GM19025 (cell line): ENCODE results near the gene VASH1.

Experiments used
- ATAC-seq: cut with Tn5 transposase; IDR thresholded peaks from one replicate; pipeline ENCODE4 v1.9.1; 2021; ENCODE audit warnings: mild to moderate bottlenecking, low read depth, moderate library complexity; ENCODE audit not compliant: unreplicated experiment

VASH1 gene

DNA sequence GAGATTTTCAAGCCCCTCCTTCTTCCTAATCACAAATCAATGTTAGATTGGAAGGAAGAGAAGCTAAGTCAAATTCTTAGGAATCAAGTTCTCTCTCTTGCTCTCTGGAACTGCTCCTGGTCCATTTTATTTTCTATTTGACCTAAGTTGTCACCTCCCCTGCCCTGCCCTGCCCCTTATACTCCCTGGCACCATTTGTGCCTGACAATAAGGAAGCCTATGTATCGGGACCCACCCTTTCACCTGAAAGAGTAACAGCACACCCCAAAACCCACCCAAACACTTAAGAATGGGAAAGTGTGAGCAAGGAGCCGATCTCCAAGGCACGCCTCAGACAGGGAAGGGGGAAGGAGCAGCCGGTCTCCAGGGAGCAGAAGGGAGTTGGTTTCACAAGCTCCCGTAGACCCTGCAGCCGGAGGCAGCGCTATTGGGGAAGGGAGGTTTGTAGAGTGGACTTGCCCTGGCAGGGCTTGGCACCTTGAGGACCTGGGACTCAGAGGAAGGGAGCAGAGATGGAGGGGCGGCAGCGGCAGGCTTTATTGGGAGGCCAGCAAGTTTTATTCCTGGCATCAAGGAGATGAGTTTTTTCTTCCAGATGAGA lies 66.5 kb downstream of the VASH1 start:
- no peak for ATAC-seq

DNA sequence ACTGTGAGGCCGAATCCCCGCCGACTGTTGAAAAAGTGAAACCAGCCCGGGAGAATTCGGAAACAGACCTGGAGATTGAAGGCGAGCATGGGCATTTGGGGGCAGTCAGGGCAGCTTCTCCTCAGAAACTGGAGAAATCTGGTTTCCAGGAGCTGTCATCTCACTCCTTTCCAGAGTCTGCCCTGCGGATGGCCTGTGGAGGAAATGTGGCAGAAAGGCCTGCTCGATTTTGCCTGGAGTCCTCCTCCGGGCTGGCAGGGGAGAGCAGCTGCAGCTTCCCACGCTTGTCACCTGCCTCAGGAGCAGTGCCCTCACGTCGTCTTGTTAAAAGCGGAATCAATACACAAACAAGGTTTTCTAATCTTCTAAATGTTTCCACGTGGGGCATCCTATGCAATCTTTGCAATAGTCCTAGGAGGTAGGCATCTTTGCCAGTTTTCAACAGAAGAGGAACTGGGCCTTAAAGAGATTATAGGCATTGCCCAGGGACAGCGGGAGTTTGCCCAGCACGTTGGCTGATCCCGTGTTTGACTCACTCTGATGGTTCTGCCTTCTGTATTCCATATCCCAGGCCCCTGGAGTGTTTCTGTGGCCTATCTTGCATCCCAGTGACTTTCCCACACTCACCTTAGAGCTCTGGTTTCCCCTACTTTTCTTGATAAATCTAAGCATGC lies 67.2 kb downstream of the VASH1 start:
- no peak for ATAC-seq

DNA sequence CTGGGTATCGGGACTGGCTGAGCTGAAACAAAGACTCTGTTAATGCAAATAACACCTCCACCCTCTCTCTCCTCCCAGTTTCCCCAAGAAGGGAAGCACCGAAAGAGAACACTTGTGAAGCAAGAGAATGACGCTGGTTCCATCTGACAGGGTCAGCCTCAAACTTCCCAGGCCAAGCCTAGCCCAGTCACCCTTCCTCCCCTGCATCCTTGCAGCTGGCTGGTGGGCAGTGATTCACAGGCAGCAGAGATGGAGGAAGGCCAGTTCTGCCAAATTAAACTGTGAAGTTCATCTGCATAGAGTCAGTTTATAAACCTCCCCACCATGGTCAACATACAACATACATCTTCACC lies 67.7 kb downstream of the VASH1 start:
- ATAC-seq = no peak

DNA sequence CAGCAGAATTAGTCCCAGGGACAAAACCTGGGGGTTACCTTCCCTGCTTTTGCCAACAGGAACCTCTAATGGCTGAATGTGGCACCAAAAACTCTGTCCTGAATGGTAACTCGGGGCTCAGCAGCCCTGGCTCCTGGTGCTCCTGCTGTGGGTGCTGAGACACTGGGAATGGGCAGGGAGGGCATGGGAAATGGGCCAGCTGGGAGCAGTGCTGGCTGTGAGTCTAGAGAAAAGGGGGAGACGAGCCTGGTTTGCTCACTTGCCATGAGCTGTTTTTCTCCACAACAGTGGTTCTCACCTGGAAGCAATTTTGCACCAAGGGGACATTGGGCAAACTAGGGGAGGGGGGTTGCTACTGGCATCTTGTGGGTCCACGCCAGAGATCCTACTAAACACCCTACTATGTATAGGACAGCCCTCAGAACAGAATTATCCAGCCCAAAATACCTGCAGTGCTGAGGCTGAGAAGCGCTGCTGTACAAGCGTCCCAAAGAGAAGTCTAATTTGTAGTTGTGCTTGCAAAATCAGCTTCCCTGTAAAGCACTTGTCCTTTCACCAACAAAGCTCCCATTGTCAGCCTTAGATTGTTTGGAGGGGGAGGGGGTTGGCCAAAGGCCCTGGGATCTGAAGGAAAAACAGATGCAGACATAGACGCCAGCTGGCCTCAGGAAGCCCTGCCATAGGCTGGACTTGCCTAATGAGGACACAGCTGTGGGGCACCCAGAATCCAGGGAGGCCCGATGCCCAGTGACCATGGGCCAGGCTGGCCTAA lies 68.6 kb downstream of the VASH1 start:
- ATAC-seq = no peak

DNA sequence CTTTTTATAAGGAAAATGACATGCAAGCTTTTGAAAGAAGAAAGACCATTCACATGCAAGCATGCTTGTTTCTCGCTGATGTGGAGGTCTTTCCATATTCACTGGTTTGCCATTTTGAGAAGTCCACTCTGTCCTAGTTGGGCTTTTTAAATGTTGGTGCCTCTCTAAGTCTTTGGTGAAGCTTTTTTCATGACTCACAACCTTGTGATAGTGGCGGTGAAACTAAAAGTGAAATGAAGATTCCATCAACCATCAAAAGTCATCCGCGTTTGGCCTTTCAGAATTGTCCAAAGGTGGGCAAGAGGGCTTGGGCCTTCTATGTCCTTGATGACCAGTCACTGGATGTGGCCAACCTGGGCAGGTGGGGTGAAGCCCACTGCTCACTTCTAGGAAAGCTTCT lies 69.3 kb downstream of the VASH1 start:
- no peak for ATAC-seq

DNA sequence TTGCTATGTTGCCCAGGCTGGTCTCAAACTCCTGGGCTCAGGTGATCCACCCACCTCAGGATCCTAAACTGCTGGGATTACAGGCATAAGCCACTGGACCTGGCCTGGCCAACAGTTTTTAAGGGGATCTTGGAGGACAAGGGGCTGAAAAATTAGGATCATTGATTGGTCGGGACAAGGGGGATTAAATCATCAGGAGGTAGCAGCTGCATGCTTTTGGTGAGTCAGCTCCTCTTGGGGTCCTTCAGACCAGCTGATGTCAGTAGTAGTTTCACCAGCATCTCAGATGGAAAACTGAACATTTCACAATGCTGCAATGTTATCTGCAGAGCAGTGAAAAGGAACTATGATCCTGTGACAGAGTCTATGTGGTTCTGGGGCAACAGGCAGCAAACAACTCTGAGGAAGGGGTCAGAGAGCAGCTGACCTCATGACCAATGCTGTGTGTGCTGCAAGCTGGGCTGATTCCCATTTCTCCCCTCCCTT lies 71.3 kb downstream of the VASH1 start:
- no peak for ATAC-seq
